ENCODE data around the gene NRIP1.
A peak's percentile ranks its signal among the peaks of the same experiment; 100 is the strongest.

NRIP1 gene, protein sequence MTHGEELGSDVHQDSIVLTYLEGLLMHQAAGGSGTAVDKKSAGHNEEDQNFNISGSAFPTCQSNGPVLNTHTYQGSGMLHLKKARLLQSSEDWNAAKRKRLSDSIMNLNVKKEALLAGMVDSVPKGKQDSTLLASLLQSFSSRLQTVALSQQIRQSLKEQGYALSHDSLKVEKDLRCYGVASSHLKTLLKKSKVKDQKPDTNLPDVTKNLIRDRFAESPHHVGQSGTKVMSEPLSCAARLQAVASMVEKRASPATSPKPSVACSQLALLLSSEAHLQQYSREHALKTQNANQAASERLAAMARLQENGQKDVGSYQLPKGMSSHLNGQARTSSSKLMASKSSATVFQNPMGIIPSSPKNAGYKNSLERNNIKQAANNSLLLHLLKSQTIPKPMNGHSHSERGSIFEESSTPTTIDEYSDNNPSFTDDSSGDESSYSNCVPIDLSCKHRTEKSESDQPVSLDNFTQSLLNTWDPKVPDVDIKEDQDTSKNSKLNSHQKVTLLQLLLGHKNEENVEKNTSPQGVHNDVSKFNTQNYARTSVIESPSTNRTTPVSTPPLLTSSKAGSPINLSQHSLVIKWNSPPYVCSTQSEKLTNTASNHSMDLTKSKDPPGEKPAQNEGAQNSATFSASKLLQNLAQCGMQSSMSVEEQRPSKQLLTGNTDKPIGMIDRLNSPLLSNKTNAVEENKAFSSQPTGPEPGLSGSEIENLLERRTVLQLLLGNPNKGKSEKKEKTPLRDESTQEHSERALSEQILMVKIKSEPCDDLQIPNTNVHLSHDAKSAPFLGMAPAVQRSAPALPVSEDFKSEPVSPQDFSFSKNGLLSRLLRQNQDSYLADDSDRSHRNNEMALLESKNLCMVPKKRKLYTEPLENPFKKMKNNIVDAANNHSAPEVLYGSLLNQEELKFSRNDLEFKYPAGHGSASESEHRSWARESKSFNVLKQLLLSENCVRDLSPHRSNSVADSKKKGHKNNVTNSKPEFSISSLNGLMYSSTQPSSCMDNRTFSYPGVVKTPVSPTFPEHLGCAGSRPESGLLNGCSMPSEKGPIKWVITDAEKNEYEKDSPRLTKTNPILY (N-terminal part only)

DNA sequence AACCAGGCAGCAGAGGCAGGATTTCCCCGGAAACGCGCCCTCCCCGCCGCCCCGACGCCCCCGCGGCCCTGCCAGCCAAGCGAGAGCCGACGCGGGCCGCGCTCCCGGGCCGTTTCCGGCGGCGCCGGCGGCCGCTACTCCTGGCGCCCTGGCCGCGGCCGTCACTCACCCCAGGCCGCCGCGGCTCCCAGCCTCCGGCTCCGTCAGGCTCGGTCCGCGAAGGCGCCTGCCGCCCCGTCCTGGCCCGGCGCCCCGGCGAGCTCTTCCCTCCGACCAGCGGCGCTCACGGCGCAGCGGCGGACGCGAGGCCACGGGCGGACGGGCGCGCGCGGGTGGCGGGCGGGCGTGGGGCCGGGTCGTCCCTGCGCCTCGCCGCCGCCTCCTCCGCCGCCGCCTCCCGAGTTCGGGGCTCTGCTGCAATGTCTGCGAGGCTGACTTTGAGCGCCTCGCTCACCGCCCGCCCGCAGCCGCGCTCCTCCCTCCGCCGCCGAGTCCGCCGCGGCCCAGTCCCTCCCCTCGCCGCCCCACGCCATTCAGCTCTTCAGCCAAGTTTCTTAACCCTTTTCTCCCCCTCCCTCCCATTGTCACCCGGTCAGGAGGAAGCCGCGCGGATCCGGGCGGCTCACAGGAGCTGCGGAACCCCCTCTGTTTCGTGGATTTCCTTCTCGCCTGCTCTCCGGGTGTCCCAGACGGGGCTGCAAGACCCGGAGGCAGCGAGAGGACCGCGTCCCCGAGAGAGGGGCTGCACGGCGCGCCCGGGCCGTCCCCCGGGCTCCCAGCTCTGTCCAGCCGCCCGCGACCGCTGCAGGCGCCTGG lies at the start of gene NRIP1:
NRIP1 (minus strand) TSS at position 425 of the 816 bp plus-strand sequence. CDS start 96,808 bp downstream, outside the sequence.
- peak; percentile 86 for DNase-seq

DNA sequence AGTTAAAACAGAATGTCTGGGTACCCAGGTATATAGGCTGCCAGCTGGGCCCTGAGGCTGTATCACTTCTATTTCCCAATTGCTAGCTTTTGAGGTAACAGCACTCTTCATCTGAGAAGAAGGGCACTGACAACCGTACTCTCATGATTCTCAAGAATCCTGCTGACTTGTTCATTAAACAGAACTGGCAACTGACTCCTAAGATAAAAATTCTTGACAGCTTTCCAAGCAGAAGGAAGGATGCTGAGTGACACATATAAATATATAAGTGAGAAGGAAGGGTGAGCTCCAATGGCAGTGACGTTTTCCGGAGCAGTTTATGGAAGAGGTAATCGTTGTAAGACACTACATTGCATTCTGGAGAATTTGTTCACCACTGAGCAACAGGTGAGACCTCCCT lies 48.1 kb upstream of the NRIP1 start:
- no peak for DNase-seq

GRCh38 chr21:15108801-15109200 lies 44.0 kb upstream of the NRIP1 start:
- no peak for DNase-seq

- DNase-seq, result no peak
Measured at GRCh38 chr21:15104470-15104869, 39.7 kb upstream of the NRIP1 start.

GRCh38 chr21:15098908-15099307 lies 34.1 kb upstream of the NRIP1 start:
- no peak for DNase-seq

- no peak for DNase-seq
Measured at GRCh38 chr21:15098181-15098580, 33.4 kb upstream of the NRIP1 start.

DNA sequence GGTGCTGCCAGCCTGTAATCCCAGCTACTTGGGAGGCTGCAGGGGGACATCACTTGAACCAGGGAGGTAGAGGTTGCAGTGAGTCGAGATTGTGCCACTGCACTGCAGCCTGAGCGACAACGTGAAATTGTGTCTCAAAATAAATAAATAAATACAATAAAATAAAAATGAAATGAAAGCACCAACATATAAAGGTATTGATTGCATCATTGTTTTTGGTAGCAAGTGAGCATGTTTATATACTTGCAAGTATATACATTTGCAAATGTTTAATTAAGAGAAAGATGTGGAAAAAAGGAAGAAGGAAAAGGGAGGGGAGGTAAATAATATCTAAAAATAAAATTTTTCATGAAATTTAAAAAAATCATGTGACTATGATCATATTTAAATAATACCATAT lies 32.8 kb upstream of the NRIP1 start:
- DNase-seq, result no peak

- DNase-seq, result no peak
Measured at GRCh38 chr21:15096146-15096545, 31.3 kb upstream of the NRIP1 start.

DNA sequence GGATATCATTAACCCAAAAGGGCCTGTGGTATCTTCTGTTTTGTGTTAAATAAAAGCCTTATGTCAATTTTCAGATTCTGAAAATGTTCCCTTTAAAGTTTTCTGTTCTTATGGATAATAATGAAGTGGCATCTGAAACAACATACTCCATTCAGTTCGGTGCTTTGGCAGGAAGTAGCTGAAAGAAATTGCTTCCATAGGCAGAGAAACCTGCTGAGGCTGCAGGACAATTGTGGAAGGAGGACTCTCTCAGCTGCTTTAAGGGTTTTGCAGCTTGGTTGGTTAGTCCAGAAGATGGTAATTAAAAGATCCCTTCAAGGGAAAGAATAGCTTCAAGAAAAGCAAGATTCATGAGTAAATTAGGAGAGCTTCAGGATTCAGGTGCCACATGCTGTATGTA lies 30.5 kb upstream of the NRIP1 start:
- no peak for DNase-seq

- no peak for DNase-seq
Measured at GRCh38 chr21:15094706-15095105, 29.9 kb upstream of the NRIP1 start.

- DNase-seq, result no peak
Measured at GRCh38 chr21:15093216-15093615, 28.4 kb upstream of the NRIP1 start.

- no peak for DNase-seq
Measured at GRCh38 chr21:15092745-15093144, 27.9 kb upstream of the NRIP1 start.

- no peak for DNase-seq
Measured at GRCh38 chr21:15090390-15090789, 25.6 kb upstream of the NRIP1 start.

DNA sequence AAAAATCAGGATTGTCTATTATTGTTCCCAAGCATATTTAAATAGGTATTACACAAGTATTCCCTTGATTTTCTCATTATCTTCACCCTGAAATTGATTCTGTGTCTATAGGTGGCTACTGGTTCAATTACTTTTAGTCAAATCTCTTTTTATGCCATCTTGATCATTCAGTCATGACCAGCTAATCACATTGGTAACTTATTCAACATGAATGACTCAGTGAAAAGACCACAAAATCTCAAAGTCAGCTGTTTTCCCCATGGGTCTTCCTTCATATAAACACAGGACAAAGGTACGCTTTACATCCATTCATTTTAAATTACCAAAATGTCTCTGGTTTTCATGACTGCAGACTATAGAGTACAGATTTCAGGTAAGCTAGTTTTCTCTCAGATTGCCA lies 23.7 kb upstream of the NRIP1 start:
- DNase-seq, result no peak

- no peak for DNase-seq
Measured at GRCh38 chr21:15084668-15085067, 19.9 kb upstream of the NRIP1 start.

DNA sequence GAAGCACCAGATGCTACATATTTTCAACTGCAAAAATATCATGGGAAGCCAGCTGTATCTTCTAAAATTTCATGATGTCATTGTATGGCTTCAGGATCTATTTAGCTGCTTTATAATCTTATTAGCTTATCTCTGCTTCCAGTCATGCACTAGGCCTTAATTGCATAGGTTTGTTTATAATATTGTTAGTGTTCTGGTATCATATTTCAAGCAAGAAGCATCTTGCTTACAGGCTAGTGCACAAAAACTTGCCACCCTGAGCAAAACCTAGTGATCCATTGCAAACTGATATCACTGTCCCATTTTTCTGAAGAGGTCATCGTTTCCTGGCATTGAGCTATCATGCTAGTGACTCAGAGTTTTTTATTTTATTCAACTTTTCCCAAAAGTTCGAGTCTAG lies 15.7 kb upstream of the NRIP1 start:
- DNase-seq, result no peak

GRCh38 chr21:15079269-15079668 lies 14.5 kb upstream of the NRIP1 start:
- no peak for DNase-seq

DNA sequence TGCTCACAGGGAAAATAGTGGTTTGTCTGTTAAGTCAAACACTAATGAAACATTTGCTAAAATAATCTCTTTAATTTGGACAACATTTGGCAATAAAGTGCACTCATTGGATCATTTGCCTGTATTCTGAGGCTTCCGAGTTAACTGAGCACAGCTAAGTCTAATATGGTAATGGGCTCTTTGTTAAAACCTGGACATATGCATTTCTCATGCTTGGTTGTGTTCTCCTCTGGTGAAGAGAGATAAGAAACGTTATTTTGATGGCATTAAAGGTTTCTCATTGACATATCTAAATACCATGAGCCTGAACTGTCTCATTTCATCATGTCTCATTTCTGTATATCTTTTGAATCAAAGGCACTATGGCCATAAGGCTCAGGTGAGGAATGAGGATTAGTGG lies 13.4 kb upstream of the NRIP1 start:
- no peak for DNase-seq

DNA sequence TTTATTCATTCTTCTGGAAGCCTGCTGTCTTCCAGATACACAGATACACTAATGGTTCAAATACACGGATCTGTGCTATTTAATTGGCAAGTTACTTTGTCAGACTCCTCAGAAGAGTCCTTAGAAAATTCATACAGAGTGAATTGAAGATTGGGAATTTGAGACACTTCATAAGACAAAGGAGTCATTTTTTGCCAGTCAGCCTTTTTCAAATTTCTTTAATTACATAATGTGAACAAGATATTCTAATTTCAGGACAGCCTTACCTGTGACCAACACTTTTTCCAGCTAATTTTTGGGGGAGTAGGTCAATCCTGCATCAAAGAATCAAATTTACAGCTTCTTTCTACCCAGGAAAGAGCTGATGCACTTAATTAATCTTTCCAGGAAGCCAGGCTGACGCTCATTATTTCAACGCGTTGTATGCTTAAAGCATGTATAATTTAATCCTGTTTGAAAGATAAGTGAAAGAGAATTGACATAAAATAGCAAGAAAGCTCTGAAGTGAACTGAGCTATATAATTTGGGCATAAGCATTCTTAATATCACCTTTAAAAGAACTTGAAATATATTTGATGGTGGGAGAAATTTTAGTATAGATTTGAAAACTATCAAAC lies 12.8 kb upstream of the NRIP1 start:
- no peak for DNase-seq

DNA sequence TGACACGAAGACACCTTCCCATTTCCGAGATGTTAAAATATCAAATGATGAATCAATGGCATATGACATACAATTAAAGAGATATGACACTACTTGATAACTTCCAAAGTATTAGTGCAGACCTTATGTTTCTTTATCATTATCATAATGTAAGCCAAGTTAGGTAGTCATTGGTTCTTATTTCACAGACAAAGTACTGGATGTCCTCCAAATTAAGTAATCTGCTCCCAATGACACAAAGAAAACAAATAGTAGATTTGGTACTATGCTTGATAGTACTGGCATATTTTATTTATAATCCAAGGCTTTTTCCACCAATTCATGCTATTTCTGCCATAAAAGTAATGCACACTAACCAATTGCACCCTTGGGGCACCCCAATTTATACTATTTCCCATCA lies 11.9 kb upstream of the NRIP1 start:
- no peak for DNase-seq

- no peak for DNase-seq
Measured at GRCh38 chr21:15071009-15071408, 6.2 kb upstream of the NRIP1 start.

GRCh38 chr21:15066123-15066575 lies 1.3 kb upstream of the NRIP1 start:
- no peak for DNase-seq
